Measurements from ENCODE around the gene SLC35A4.

The SLC35A4 gene, protein sequence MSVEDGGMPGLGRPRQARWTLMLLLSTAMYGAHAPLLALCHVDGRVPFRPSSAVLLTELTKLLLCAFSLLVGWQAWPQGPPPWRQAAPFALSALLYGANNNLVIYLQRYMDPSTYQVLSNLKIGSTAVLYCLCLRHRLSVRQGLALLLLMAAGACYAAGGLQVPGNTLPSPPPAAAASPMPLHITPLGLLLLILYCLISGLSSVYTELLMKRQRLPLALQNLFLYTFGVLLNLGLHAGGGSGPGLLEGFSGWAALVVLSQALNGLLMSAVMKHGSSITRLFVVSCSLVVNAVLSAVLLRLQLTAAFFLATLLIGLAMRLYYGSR

DNA sequence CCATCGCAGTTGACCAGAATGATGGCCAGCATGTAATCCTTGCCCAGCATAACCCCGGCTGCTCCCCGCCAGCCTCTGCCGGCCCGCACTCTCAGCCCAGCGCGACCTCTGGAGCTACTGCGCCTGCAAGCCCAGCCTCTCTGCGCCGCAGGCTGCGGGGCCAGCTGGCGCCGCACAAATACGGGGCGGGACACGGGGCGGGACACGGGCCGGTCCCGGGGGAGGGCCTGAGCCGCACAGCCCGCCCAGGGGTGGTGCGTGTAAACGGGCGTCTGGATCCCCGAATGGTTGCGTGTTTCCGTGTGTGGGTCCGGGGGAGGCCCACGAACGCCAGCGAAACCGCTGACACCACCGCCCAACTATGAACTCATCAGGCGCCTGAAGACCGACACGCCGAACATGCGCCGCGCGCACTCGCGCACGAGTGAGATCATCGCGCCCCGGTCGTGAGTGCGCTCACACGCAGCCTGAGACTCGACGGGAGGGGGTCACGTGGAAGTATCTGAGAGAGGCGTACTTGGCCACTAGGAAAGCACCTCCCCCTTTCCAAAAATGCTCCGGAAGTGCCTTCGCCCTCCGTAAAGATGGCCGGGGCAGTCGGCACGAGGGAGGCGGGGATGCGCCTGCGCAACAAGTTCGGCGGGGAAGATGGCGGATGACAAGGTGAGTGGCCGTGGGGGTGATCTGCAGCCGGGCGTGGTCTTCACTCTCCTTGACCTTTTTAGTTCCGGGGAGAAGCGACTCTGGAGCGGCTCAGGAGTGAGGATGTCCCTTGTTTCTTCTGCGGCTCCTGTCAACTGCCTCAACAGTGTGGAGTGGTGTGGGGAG is at the start of gene SLC35A4, which contains the start of gene APBB3:
Gene SLC35A4, plus strand, starts transcription at position 633 of the 828 bp plus-strand sequence. CDS start 2,342 bp downstream, outside the sequence.
Gene APBB3, minus strand, starts transcription at position 403 of the 828 bp plus-strand sequence. Its CDS starts 353 bp downstream, at position 50.
- in situ Hi-C loops (cut with MboI; ENCODE audit: low sequenced_read_pairs), result loop anchor here (10.0 to 25.0 kb wide), 2 partner anchors 140 to 1048 kb away; partner anchors contain the start of genes DIAPH1 and ZMAT2

DNA sequence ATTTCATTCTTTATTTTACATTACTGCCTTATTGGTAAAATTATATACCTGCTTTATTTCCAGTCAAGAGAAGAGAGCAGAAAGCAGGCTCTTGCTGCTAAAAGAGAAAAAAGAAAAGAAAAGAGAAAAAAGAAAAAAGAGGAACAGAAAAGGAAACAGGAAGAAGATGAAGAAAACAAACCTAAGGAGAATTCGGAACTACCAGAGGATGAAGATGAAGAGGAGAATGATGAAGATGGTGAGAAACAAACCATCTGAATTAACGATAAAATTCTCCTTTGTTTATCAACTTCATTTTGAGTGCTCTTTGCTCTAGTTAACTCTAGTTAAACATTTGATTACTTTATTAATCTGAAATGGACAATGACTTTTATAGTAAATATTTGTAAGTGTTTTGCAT is 40.6 kb upstream of the SLC35A4 start:
- in situ Hi-C loops (cut with MboI; ENCODE audit: low sequenced_read_pairs), result no loop called here

DNA sequence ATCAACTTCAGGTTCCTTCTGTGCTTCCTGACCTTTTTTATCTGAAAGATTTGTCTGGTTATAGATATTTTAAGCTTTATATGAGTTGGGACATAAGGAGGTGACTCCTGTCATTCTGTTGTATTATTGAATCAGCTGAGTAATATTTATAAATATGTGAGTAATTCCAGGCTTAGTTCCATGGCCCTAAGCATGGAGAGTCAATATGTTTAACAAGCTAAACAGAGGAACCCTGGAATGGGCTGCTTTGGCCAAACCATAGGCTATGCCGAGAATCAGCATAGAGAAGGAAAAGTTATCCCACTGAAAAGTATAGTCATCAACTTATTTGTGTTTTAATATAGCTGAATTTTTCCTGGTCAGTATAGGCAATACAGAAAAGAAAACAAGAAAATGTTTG is 24.4 kb upstream of the SLC35A4 start:
- in situ Hi-C loops (cut with MboI; ENCODE audit: low sequenced_read_pairs), result no loop called here

DNA sequence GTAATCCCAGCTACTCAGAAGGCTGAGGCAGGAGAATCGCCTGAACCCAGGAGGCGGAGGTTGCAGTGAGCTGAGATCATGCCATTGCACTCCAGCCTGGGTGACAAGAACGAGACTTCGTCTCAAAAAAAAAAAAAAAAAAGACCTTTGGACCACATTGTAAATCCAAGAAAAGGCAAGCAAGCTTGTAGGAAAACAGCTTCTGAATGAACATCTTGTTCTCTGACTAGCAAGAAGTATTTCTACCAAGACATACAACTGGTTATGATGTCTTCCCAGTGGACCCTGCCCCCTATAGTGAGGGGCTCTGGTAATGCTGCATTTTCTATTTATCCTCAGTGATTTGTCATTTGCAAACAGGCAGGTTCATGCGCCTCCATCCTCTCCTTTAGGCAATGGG is 21.7 kb upstream of the SLC35A4 start:
- in situ Hi-C loops (cut with MboI; ENCODE audit: low sequenced_read_pairs), result no loop called here

DNA sequence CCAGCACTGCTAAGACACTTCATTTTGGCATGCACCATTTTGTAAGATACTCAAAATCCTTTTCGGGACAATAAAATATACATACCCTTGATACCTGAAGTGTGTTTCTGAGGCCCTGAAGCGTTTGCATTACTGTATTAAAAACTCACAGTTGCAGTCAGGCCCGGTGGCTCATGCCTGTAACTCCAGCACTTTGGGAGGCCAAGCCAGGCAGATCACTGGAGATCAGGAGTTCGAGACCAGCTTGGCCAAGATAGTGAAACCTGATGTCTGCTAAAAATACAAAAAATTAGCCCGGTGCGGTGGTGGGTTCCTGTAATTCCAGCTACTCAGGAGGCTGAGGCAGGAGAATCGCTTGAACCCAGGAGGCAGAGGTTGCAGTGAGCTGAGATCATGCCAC is 19.6 kb upstream of the SLC35A4 start:
- in situ Hi-C loops (cut with MboI; ENCODE audit: low sequenced_read_pairs), result no loop called here

DNA sequence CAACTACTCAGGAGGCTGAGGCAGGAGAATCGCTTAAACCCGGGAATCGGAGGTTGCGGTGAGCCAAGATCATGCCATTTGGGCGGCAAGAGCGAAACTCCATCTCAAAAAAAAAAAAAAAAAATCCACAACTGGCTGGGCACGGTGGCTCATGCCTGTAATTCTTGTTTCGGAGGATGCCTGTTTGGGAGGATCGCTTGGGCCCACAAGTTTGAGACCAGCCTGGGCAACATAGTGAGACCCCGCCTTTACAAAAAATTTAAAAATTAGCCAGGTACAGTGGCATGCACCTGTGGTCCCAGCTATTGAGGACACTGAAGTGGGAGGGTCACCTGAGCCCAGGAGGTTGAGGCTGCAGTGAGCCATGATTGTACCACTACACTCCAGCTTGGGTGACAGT is 19.0 kb upstream of the SLC35A4 start:
- in situ Hi-C loops (cut with MboI; ENCODE audit: low sequenced_read_pairs), result no loop called here

DNA sequence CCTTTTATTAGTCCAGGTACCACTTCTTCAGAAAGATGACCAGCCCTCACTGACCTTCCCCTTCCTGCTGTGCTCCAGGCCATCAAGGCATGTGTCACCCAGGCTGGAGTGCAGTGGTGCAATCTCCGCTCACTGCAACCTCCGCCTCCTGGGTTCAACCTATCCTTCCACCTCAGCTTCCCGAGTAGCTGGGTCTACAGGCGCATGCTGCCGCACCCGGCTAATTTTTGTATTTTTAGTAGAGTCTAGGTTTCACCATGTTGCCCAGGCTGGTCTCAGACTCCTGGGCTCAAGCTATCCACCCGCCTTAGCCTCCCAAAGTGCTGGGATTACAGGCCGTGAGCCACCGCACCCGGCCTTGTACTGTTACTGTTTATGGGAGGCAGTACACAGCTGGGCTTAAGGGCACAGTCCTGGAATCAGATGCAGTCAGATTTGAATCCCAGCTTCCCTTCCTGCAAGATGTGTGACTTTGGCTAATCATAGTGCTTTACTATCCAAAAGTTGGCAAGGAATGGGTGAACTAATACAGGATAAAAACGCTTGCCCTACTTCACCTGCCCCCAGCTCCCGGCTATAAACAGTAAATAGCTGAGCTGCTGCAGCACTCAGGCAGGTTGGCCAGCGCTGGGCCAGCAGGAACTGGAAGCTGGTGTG is 17.6 kb upstream of the SLC35A4 start:
- in situ Hi-C loops (cut with MboI; ENCODE audit: low sequenced_read_pairs), result no loop called here

DNA sequence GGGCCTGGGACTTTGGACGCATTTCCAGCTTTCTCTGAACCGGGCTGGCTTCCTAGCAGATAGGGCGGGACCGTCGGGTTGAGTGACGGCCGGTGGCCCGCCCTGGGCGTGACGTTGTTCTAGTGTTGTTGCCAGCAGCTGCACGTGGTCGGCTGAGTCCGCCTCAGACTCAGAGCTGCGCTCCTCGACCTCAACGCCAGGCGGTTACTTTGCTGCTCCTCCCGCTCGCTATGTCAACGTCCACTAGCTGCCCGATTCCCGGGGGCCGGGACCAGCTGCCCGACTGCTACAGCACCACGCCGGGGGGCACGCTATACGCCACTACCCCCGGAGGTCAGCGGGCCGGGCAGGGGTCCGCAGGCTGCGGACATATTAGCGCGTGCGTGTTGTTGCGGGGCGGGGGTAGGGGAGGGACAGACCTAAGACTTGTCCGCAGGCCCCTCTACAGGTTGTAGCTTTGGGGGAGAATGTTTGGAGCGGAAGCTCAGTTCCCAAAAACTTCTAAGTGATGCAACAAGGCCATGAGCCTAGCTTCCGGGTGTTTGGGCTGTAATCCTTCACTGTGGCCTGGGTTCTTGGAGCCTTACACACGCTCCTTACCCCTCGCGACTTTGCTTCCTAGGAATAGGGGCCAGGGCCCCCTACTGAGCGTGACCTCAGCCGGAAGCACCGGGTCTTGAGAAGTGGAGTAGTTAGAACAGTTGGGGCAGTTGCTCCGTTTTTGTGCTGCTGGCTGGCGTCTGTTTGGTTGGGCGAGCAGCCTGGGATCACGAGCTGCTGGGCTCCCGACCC is 16.9 kb upstream of the SLC35A4 start, which contains the start of gene EIF4EBP3:
Gene EIF4EBP3, plus strand, starts transcription at position 155 of the 792 bp plus-strand sequence. Its CDS starts 76 bp downstream, at position 231.
- in situ Hi-C loops (cut with MboI; ENCODE audit: low sequenced_read_pairs), result no loop called here

DNA sequence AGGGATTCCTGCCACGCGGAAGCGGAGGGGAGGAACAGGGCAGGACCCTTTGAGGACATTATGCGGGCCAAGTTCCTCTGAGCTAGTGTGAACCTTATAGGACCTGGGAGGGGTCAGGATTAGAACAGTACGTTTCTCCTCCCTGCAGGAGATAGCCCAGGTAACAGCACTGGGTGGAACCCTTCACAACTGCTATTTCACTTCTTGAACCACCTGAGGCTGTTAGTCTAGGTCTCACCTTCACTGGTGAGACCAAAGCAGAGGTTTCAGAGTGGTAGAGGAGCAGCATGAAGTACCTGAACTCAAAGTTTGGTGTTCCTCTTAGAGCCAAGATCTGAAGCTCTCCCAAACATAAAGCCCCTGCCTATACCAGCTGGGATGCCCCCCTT is 16.3 kb upstream of the SLC35A4 start:
- in situ Hi-C loops (cut with MboI; ENCODE audit: low sequenced_read_pairs), result no loop called here

DNA sequence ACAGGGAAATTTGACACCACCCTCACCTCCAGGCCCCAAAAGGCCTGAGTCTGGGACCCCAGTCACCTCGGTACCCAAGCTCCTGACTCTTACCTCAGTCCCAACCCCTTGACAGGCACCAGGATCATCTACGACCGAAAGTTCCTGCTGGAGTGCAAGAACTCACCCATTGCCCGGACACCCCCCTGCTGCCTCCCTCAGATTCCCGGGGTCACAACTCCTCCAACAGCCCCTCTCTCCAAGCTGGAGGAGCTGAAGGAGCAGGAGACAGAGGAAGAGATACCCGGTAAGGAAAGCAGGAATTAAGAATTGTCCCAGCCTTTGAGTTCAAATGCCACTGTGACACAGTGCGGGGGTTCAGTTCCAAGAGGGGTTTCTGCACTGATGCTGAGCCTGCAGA is 15.8 kb upstream of the SLC35A4 start:
- in situ Hi-C loops (cut with MboI; ENCODE audit: low sequenced_read_pairs), result no loop called here

DNA sequence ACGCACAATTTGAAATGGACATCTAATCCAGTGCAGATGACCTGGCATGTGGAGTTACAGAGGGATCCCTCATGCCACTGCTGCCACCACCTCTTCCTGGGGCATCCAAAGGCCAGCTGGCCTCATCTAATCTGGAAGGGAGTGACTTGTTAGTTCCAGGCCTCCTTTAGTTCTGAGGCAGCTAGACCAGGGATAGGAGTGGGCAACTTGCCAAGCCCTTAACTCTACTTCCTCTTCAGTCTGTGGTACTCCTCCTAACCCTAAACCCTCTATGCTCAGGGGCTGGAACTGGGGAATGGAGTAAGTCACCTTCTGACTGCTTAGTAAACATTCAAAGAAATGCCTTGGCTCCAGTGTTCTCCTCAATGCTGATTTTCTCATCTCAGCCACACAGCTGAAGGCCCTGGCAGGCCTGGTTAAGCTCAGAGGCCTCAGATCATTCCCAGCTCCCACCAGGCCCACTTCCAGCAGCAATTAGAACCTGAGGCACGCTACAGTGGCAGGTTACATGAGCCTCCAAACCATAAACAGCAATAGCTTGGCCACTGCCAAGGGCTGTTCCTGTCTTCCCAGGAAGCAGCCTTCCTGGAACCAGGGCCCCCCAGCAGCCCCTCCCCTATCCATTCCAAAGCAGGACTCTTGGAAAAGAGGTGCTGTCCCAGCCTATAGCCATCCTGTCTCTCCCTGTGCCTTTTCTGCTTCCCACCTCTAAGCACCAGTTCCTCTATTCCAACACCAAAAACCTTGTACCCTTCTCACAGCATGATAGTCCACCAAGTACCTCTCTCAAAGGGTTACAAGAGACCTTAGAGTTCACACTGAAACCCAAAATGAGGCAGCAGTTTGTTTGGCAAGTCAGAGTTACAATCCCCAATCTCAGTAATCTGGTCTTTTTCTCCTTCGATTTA is 15.1 kb upstream of the SLC35A4 start:
- in situ Hi-C loops (cut with MboI; ENCODE audit: low sequenced_read_pairs), result loop anchor here (25.0 kb wide), 1 partner anchor 1063 kb away; the partner anchor contains the start of gene DIAPH1

DNA sequence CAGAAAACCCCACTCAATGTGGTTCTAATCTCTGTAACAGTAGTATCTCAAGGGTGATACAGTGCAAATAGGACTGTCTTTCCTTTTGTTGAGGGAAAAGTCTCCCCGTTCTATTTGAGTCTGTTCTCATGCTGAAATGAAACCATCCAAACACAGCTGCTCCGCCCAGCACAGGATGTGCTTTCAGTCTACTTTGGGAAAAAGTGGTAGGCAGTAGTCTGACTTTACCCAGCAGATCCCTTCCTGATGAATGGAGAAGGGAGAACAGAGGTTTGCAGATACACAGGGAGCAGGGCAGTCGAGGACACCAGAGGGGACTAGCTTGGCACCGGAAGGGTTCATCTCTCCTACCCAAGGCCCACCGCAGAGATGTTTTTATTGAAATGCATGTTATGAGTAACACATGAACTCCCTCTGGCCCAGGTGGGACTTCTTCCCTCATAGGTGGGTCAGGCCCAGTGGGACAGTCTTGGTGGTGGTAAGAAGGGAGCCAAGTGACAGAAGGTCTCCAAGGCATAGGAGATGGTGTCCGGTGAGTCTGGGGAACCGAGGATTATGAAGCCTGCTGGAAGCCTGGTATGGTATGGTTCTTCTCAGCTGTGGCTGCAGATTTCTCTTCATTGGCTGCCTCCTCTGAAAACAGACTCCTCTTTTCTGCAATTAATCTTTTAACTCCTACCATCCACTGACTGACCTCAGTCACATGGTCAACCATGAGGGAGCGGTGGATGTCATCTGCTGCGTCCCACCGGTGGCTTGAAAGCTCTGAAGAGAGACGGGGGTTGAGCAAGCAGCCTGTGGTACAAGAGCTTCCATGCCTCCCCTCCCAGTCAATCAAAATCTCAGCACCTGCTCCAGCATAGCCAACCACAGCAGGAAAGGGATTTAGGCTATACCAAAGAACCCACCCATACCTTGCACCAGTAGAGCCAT is 14.2 kb upstream of the SLC35A4 start:
- in situ Hi-C loops (cut with MboI; ENCODE audit: low sequenced_read_pairs), result loop anchor here (25.0 kb wide), 1 partner anchor 1062 kb away; the partner anchor contains the start of gene DIAPH1

DNA sequence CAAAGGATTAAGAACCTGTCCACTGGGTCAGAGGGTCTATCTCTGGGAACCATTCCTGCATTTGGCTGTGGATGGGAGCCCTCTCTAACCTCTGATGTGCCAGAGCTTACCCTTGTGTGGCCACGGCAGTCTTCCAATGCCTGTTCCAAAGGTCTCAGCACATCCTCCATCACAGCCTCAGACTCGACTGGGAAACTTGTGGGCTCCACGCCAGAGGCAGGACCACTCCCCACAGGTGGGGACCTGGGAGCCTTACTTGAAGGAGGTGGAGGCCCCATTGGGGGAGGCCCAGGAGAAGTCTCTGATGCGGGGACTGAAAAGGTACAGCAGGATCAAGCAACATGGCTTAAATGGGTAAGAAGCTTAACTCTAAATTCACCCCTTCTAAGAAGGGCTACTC is 12.8 kb upstream of the SLC35A4 start:
- in situ Hi-C loops (cut with MboI; ENCODE audit: low sequenced_read_pairs), result loop anchor here (25.0 kb wide), 1 partner anchor 1060 kb away; the partner anchor contains the start of gene DIAPH1

DNA sequence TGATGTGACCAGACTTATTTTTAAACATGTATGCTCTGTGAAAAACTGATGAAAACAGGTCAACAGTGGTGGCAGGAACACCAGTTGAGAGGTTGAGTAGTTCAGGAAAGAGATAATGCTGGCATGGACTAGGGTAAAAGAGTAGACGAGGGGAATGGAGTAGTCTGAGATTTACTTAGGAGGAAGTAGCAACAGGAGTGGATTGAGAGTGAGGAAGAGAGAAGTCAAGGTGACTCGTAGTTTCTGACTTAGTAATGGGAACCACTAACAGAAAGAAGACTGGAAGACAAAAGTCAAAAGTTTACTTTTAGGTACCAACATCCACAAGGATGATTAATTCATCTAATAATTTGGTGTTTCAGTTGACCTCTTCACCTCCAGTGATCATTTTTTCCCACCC is 11.0 kb upstream of the SLC35A4 start:
- in situ Hi-C loops (cut with MboI; ENCODE audit: low sequenced_read_pairs), result loop anchor here (25.0 kb wide), 1 partner anchor 1059 kb away; the partner anchor contains the start of gene DIAPH1

DNA sequence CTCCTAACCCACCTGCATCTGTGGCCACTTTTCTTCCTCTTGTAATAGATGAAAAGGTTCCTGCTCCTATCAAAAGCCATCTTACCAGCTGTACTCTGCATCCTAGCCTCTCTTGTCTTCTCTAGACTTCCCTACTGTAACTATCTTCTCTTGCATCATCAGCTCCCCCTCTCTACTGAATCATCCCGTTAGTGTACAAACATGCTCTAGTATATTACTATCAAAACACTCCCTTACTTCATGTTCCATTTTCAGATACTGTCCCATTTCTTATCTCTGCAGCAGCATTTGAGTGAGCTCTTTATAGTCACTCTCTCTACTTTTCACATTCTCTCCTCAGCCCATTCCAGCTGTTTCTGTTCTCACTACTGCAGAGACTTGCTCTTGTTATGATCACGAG is 10.2 kb upstream of the SLC35A4 start:
- in situ Hi-C loops (cut with MboI; ENCODE audit: low sequenced_read_pairs), result loop anchor here (25.0 kb wide), 1 partner anchor 1058 kb away; the partner anchor contains the start of gene DIAPH1

DNA sequence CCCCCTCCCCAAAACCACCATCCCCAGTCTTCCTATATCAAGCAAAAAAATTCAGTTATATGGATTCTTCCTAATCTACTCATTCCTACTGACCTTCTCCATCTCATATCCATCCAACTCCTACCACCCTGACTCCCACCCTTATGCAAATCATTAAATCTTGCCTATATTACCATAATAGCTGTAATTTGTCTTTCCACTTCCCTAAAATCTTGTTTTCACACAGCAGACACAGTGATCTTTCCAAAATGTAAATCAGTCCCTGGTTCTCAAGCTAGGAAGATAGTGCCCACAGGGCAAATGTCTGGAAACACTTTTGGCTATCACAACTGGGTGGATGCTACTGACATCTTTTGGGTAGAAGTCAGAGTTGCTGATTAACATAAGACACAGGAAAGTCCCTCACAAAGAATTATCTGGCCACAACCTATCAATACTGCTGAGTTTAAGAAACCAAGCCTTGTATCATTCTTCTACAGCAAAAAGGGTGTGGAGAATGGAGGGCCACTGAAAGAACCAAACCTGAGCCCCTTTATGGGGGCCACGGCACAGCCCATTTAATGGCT is 8.8 kb upstream of the SLC35A4 start:
- in situ Hi-C loops (cut with MboI; ENCODE audit: low sequenced_read_pairs), result loop anchor here (25.0 kb wide), 1 partner anchor 1056 kb away; the partner anchor contains the start of gene DIAPH1

DNA sequence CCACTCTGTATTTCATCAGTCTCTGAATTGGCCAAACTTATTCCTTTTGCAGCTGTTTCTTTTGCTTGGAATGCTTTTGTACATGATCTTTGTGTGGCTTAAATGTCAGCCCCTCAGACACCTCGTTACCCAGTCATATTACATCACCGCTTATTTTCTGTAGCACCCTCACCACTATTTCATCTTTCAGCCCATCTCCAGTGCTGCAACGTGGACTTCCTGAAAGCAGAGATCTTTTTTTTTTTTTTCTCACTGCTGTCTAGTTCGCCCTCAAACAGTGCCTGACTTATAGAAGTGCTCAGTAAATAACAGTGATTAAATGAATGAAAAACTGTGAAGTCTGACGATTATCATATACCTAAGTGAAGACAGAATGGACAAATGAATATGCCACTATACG is 8.2 kb upstream of the SLC35A4 start:
- in situ Hi-C loops (cut with MboI; ENCODE audit: low sequenced_read_pairs), result loop anchor here (25.0 kb wide), 1 partner anchor 1056 kb away; the partner anchor contains the start of gene DIAPH1

Data from HL-60/S4 (cell line).